ENCODE results near the gene MEX3A. TPM values are rescaled to one million over a fixed set of nuclear protein-coding genes. Genes with fewer than 3 reads are reported as not detected.

The MEX3A gene
- total and polyA plus RNA-seq, 2 donors (not counting 3 experiments of a cell fraction or from before 2014, with no cell fraction given) = 20.2 to 23.6 TPM

- H2AFZ ChIP-seq (ENCODE audit: low read depth, low read length) = no peak overlapping the region
- peaks cover 0 to 4% of the 10 kb centered on the region in 2 experiments for H3K36me3 ChIP-seq (ENCODE audit: control insufficient read depth in 2 of 2, extremely low read depth in 1 of 2, insufficient read depth in 2 of 2, low read length in 2 of 2)
- ChIA-PET CTCF (interaction anchor here (1.0 to 13.3 kb wide), 5 partner anchors 8 to 105 kb away, joined by 3 to 283 read pairs (median 6); no protein-coding TSS in a partner anchor), POLR2A (interaction anchor here (0.8 to 1.1 kb wide), 2 partner anchors 9 to 1116 kb away, joined by 4 read pairs; no protein-coding TSS in a partner anchor)
- peak overlapping the region; percentile 29 for H3K4me2 ChIP-seq (ENCODE audit: insufficient read depth, low read length)
- H4K20me1 ChIP-seq (replicated peaks; ENCODE audit: control insufficient read depth, extremely low read depth, insufficient read depth, low read length) = no peaks in the 10 kb centered on the region
- FAIRE-seq (peak; percentile 48), DNase-seq (ENCODE audit: low read depth, low spot score) (no peak)
- no peak overlapping the region for H3K4me3 ChIP-seq (replicated peaks in 1 of 3; ENCODE audit: insufficient read depth in 1 of 3, low read depth in 1 of 3, low read length in 3 of 3)
- H3K79me2 ChIP-seq (ENCODE audit: control insufficient read depth, insufficient read depth, low read length) = peaks cover 91% of the 10 kb centered on the region
- no peaks in the 10 kb centered on the region for H3K27me3 ChIP-seq (ENCODE audit: control insufficient read depth in 2 of 2, insufficient read depth in 2 of 2, low read length in 2 of 2)
- no peaks in the 10 kb centered on the region for H3K9me3 ChIP-seq (replicated peaks; ENCODE audit: control insufficient read depth, insufficient read depth, low read length)
- TF ChIP-seq POLR2A (IDR thresholded peaks at IDR 0.05; ENCODE audit: low read depth, low read length) (no peak), FOS (IDR thresholded peaks at IDR 0.05; ENCODE audit: borderline replicate concordance, insufficient read depth, low read length) (no peak), GATA2 (IDR thresholded peaks at IDR 0.05; ENCODE audit: insufficient read depth, insufficient read length, low read depth, low read length) (no peak), POLR2AphosphoS5 (IDR thresholded peaks at IDR 0.05; ENCODE audit: insufficient read depth, low read depth, low read length) (no peak), JUN (IDR thresholded peaks at IDR 0.05; ENCODE audit: borderline replicate concordance, insufficient read depth, insufficient read length, low read depth) (no peak), MAX (IDR thresholded peaks at IDR 0.05; ENCODE audit: insufficient read depth, insufficient read length) (no peak), MYC (IDR thresholded peaks at IDR 0.05; ENCODE audit: low read depth, low read length) (no peak), EZH2 (IDR thresholded peaks at IDR 0.05; ENCODE audit: borderline replicate concordance, low read depth, low read length, severe bottlenecking) (no peak), CTCF (IDR thresholded peaks at IDR 0.05; ENCODE audit: extremely low read depth in 1 of 2, insufficient read depth in 1 of 2, low read depth in 1 of 2, low read length in 2 of 2) (no peak)
- no TSS peak for BruUV-seq (replicated peaks)
- H3K4me1 ChIP-seq (ENCODE audit: control insufficient read depth, extremely low read depth, insufficient read depth, low read length) = peaks cover 69% of the 10 kb centered on the region
- no peaks in the 10 kb centered on the region for H3K9me1 ChIP-seq (replicated peaks; ENCODE audit: control insufficient read depth, extremely low read depth, insufficient read depth, low read length)
- dilution Hi-C loops (cut with MboI; ENCODE audit: extremely low pct_ligation_motif_present, low sequenced_read_pairs) = no loop called here
- intact Hi-C loops (cut with micrococcal nuclease) = loop anchor here (5.0 kb wide), 1 partner anchor 382 kb away; the partner anchor contains the start of gene MEF2D
- H3K9ac ChIP-seq (replicated peaks; ENCODE audit: extremely low read depth, insufficient read depth, low read length) = no peak overlapping the region
- H3K27ac ChIP-seq (ENCODE audit: insufficient read depth, low read depth, low read length) = no peak overlapping the region
Measured at GRCh38 chr1:156120318-156120717, 38.1 kb upstream of the MEX3A start.

All from endothelial cell of umbilical vein (primary cell).